ENCODE data around the gene OR52N5.

GRCh38 chr11:5809905-5810795 is 27.0 kb upstream of the OR52N5 start:
- TF ChIP-seq, protein P1, sequence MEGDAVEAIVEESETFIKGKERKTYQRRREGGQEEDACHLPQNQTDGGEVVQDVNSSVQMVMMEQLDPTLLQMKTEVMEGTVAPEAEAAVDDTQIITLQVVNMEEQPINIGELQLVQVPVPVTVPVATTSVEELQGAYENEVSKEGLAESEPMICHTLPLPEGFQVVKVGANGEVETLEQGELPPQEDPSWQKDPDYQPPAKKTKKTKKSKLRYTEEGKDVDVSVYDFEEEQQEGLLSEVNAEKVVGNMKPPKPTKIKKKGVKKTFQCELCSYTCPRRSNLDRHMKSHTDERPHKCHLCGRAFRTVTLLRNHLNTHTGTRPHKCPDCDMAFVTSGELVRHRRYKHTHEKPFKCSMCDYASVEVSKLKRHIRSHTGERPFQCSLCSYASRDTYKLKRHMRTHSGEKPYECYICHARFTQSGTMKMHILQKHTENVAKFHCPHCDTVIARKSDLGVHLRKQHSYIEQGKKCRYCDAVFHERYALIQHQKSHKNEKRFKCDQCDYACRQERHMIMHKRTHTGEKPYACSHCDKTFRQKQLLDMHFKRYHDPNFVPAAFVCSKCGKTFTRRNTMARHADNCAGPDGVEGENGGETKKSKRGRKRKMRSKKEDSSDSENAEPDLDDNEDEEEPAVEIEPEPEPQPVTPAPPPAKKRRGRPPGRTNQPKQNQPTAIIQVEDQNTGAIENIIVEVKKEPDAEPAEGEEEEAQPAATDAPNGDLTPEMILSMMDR (IDR thresholded peaks at IDR 0.05; ENCODE audit: insufficient read depth, low read depth, low read length), result no peak
- no peak for TF ChIP-seq EZH2 (IDR thresholded peaks at IDR 0.05; ENCODE audit: insufficient read depth, low read length)
